ENCODE data around the gene FANCC.
"Not testable (repeated sequence)": the region's sequence is repeated elsewhere in the genome, so short reads cannot be mapped to it uniquely, and the experiment has no call there.

The FANCC gene

GRCh38 chr9:95229230-95229915 lies 88.1 kb downstream of the FANCC start:
- DNase-seq (ENCODE audit: low read depth in 2 of 2): no peak

DNA sequence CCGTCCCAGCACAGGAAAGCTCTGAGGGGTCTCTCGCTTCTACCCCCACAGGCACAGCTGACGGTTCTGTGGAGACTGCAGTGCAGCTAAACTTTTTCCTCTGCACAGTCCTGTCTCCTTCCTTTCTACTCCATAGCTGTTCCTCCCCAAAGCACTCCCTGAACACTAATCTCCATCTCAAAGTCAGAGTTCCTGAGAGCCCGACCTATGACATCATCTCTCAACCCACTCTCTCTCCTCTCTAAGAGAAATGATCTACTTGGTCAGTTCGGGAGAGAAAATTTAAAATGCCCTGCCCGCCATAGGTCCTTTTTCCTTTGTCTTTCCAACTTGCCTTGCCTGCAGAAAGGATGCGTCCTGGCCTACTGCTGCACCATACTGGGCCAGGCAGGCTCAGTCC lies 90.6 kb downstream of the FANCC start:
- no peak for DNase-seq (ENCODE audit: low read depth in 2 of 2)

DNA sequence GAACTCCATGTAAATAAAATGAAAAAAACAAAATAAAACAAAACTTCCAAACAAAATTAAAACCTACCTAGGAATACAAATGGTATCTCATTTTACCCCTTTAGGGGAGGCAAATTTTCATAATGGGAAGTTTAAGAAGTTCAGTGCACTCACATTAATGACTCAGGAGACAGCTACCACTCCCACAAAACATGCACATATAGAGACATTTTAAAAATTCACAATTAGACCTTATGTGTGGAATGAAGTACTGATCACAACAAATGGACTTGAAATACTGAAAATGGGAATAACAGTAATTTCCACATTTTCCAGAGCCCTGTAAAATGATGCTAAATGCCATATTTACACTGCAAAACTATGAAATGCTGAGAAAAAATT lies 91.8 kb downstream of the FANCC start:
- DNase-seq (ENCODE audit: low read depth in 2 of 2): no peak

DNA sequence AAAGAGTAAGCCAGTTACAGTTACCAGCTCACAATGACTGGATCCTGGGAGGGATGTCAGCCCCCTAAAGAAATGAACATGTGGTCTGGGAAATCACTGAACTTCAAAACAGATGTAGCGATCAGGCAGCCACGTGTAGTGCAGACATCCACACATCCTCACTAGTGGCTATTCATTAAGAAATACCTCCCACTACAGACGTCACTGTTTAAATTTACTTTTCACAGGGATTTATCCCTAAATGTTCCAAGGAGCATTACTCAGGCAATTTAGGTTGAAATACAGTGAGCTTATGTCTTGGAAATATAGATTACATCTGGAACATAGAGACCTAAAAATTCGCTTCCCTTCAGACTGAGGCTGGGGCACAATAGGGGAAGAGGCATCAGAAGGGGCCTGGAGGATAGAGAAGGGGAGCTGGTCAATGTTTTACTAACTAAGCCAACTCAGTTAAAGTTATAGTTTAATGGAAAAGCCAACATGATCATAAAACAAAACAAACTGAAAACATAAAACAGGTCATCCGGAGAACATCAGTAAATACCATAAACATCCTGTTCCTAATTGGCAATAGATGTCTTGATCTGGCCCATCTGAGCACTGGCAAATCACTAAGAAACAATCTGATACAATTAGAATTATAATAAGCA lies 92.3 kb downstream of the FANCC start:
- DNase-seq (ENCODE audit: low read depth in 2 of 2): no peak

DNA sequence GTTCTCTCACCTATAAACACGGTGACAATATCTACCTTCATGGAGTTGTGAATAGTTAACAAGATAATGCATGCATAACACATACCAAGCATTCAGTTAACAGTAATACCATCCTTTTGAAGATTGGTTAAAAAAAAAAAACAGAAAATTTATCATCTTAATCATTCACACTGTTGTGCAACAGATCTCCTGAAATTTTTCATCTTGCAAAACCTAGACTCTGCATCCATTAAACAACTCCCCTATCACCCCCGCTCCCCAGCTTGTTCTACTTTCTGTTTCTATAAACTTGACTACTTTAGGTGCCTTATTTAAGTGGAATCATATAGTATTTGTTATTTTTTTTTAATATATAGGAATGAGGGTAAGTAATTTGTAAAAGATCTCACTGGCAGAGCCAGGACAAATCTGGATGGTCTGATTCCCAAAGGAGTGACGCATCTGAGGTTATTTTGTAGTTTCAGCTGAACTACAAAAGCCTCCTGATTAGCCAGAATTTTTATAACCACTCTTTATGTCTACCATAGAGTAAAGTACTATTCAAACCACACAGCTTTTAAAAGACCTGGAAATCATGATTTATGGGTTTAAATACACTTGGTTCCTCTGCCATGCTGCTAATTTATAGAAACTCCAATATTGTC lies 93.0 kb downstream of the FANCC start:
- DNase-seq (ENCODE audit: low read depth in 2 of 2): no peak

DNA sequence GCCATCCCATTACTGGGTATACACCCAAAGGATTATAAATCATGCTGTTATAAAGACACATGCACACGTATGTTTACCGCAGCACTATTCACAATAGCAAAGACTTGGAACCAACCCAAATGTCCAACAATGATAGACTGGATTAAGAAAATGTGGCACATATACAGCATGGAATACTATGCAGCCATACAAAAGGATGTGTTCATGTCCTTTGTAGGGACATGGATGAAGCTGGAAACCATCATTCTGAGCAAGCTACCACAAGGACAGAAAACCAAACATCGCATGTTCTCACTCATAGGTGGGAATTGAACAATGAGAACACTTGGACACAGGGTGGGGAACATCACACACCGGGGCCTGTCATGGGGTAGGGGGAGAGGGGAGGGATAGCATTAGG lies 97.2 kb downstream of the FANCC start:
- DNase-seq (ENCODE audit: low read depth in 2 of 2): not testable (repeated sequence)

DNA sequence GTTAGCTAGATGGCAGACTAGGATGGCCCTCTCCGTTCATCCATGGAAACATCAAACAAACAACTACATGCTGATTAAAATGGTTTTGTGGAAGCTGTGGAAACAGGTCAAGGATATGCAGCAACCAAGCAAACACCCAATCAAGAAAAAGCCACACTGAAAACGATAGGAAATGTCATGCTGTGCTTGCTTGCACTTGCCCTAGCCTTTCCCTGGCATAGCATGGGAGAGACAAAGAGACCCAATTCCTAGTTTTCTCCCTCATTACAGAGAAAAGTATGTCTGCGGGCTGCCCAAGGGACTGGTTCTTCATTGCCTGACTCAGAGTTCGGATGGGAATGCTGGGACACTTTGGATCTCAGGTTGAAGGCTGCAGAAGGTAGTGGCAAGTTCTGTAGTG lies 98.7 kb downstream of the FANCC start:
- no peak for DNase-seq (ENCODE audit: low read depth in 2 of 2)

DNA sequence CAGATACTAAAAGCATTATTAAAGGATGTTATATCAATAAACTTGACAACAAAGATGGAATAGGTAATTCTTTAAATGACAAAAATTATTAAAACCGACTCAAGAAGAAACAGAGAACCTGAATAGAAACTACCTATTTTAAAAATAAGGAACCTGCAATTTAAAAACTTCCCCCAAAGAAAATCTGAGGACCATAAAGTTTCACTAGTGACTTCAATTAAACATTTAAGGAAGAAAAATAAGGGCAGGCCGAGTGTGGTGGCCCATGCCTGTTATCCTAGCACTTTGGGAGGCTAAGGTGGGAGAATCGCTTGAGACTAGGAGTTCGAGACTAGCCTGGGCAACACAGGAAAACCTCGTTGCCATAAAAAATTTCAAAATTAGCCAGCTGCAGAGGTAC lies 99.6 kb downstream of the FANCC start:
- no peak for DNase-seq (ENCODE audit: low read depth in 2 of 2)

GRCh38 chr9:95215336-95215898 lies 102.1 kb downstream of the FANCC start:
- no peak for DNase-seq (ENCODE audit: low read depth in 2 of 2)

DNA sequence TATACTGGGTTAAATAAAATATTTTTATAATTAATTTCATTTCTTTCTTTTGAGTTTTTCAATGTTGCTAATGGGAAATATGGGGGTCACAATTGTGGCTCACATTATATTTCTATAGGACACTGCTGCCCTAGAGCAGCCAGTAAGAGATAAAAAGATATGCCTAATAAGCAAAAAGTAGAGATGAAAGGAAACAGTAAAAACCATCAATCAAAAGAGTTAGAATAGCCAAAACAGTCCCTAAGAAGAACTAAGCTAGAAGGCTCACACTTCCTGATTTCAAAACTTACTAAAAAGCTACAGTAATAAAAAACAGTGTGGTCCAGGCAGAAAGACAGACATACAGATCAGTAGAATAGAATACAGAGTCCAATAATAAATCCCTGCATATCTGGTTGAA lies 104.4 kb downstream of the FANCC start:
- DNase-seq (ENCODE audit: low read depth in 2 of 2): no peak

DNA sequence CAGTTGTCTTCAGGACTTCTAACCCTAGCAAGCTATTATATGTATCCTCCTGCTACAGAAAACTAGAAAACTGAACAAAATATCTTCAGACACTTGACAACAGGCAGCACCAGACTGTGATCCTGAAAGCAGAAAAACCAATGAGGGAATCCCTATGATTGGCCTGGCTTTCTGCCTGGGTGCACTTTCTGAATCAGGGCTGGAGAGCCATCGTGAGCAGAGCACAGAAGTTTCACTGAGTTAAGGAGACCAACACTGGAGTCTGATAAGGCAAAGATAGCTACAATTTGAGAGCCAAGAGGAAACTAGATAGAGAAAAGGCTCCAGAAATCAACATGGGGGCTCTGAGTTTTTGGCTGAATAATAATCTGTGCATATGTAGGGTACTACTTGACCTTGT lies 106.5 kb downstream of the FANCC start:
- no peak for DNase-seq (ENCODE audit: low read depth in 2 of 2)

- no peak for DNase-seq (ENCODE audit: low read depth in 2 of 2)
These were observed 110.1 kb downstream of the FANCC start for GRCh38 chr9:95207403-95207802.

DNA sequence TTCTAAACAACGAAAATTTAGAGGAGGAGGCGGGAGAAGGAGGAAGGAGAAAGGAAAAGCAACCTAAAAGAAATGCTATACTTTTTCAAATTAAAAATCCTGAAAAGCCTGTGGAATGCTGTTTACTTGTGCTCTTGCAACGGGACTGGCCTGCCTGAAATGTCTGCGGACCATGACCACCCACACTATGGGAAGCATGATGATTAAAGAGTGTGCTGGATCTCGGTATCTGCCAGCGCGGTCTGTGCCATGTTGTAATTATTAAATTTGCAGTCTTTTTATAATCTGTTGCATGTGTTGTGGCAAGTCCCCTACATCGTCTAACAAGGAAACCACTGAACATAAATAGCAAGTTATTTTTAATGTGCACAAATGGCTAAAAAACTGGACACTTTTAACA lies 111.4 kb downstream of the FANCC start:
- no peak for DNase-seq (ENCODE audit: low read depth in 2 of 2)

GRCh38 chr9:95204710-95205109 lies 112.8 kb downstream of the FANCC start:
- no peak for DNase-seq (ENCODE audit: low read depth in 2 of 2)

DNA sequence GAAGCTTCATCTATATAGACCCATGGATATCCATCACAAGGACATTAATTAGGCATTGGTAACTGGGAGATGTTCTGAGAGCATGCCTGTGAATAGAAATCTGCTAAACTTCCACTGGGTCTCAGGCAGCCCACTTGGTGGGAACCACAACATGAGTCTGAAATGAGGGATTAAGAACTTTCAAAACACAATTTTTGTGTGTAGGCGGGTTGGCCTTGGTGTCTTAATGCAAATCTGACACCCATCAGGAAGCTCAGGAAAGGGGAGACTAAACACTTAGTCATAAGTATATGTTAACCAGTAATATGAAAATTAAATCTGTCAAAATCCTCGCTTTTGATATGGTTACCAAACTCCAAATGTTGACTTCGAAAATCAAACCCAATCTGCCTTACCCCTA lies 113.2 kb downstream of the FANCC start:
- DNase-seq (ENCODE audit: low read depth in 2 of 2): no peak

DNA sequence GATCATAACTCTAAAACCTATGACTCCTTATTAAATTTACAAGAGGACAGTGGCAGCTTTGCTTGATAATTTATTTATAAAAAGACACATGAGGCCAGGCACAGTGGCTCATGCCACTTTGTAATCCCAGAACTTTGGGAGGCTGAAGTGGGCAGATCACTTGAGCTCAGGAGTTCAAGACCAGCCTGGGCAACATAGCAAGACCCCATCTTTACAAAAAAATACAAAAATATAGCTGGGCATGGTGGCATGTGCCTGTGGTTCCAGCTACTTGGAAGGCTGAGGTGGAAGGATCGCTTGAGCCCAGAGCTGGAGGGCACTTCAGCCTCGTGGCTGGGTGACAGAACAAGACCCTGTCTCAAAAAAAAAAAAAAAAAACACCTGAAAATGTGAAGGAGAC lies 114.5 kb downstream of the FANCC start:
- DNase-seq (ENCODE audit: low read depth in 2 of 2): not testable (repeated sequence)

DNA sequence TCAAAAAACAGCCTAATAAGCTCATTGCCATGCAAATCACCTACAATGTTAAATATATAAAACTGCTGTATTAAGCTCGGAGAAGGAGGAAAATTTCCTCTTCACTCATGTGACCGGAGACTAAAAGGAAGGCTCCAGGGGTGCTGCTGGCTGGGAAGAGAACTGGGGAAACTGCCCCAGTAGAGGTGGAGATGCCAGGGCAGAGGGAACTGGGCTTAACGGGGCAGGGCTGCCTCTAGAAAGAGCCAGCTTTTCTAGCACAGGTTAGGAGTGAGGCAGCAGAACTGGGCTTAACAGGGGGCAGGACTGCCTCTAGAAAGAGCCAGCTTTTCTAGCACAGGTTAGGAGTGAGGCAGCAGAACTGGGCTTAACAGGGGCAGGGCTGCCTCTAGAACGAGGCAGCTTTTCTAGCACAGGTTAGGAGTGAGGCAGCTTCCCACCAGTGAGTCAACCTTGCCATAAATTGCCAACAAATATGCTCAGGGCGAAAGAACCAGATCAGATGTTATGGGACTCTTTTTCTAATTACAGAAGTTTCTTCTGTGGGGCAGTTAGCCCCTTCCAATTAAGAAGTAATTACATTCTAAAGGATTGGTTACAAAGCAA lies 115.3 kb downstream of the FANCC start:
- DNase-seq (ENCODE audit: low read depth in 2 of 2): no peak

DNA sequence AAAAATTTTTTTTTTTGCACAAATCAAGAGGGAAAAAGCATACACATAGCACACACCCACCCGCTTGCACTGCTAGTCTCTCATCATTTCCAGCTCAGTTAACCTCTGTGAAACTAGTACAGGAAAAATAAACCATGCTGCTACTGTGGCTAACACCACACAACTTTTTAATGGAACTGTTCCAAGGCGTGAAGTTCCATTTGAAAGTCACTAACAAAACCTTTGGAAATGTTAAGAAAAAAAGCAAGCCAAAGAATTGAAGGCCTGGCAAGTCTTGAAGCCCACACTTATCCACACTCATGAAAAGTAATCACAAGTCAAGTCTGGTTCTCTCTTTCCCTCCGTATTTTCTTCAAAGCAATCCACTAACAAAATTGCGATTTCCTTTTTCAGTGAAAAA lies 116.3 kb downstream of the FANCC start:
- DNase-seq (ENCODE audit: low read depth in 2 of 2): no peak

DNA sequence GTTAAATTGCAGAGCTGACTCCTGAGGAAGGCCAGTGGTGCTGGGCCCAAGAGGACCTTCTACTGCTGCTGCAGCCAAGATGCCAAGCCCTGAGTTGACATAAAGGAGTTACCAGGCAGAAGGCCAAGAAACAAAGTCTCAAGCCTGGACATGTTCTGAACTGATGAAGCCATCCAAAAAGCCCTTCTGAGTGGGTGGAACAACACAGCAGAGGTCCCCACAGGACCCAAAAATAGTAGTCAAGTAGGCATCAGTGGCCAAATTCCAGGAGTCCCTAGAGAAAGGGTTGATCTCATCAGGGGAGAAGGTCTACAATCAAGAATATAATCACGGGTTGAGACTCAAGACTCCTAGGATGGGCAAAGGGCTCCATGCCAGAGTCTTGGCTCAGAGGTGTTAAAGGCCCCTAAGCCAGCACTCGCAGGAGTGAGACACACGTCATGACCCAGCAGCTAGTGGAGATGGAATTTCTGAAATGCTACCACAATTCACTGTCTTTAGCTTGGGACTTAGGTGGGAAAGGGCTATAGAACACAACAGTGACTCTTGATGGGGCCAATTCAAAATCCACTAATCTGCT lies 119.7 kb downstream of the FANCC start:
- no peak for DNase-seq (ENCODE audit: low read depth in 2 of 2)

GRCh38 chr9:95193480-95193879 lies 124.0 kb downstream of the FANCC start:
- no peak for DNase-seq (ENCODE audit: low read depth in 2 of 2)

- DNase-seq (ENCODE audit: low read depth in 2 of 2): no peak
These were observed 124.4 kb downstream of the FANCC start for GRCh38 chr9:95193067-95193466.

DNA sequence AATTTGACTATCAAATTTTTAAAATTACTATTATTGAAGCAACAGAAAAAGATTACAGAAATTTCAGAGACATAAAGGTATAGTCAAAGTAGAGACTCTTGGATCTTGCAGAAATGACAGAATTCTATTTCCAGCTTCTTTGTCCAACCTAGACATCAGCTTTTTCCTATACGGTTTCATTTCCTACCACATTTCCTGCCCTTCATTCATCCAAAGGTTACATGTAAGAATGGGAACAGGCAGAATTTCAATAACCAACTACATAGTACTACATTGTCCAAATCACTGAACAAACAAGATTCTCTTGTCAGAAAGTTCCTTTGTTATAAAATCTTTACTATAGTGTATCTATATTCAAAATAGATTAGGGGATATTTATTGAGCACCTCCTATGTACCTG lies 124.9 kb downstream of the FANCC start:
- DNase-seq (ENCODE audit: low read depth in 2 of 2): no peak

Measured in stimulated activated CD4-positive, alpha-beta T cell treated with anti-CD3 and anti-CD28 coated beads, Interleukin-12 subunit alpha, Interleukin-12 subunit beta, amount 100 ng/mL, for 24 hours (primary cell).